PFSK-1 (cell line): ENCODE data around the gene TWF1.

Experiments used
- POLR2AphosphoS5 ChIP-seq: IDR thresholded peaks from 2 replicates; pipeline ENCODE4 v1.6.1; 2012; ENCODE audit warnings: low read depth, mild to moderate bottlenecking, control low read depth, low read length, moderate library complexity
- SIN3A ChIP-seq: IDR thresholded peaks from 2 replicates; pipeline ENCODE4 v1.6.1; 2012; ENCODE audit warnings: mild to moderate bottlenecking, low read length, moderate library complexity, borderline replicate concordance; ENCODE audit not compliant: insufficient read depth

DNA sequence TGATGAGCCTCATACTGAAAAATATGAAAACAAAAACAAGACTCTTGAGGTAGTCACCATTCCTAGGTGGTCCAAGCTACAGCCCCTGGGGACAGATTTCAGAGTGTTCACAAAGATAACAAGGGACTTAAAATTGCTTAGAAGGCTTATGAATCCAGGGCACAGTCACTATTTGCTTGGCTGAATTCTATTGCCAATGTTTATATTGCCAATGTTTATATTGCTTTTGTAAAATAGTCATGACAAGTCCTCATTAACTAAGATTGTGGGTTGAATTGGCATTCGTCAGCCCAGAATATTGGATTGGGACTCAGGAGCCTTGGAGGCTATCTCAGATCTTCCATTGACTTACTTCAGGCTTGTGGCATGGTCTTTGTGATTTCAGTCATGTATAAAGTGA, 36.1 kb upstream of the TWF1 start:
- TF ChIP-seq SIN3A (no peak), POLR2AphosphoS5 (no peak)
